M059J (cell line): ENCODE measurements around the gene AQP12A. TPM values are rescaled to one million over a fixed set of nuclear protein-coding genes. Genes with fewer than 3 reads are reported as not detected.
"Not testable (repeated sequence)": the region's sequence is repeated elsewhere in the genome, so short reads cannot be mapped to it uniquely, and the experiment has no call there.

ENCODE experiments used
- DNase-seq: peaks from one replicate; pipeline ENCODE4 v3.0.0-alpha.2; 2012; ENCODE audit warnings: low read depth
- total RNA-seq: library from RNA; depleted of rRNA; stranded (reverse); fragments of >200 nt; shearing (Covaris generic); gene quantifications from 2 replicates; pipeline ENCODE4 v1.2.3, GENCODE V29; 2014

Gene AQP12A
- total RNA-seq, 1 experiment from 2014 or later, result not detected

GRCh38 chr2:240687741-240688552 is 3.7 kb upstream of the AQP12A start:
- no peak for DNase-seq

- no peak for DNase-seq
Observed at GRCh38 chr2:240688553-240688919, 3.1 kb upstream of the AQP12A start.

- DNase-seq, result no peak
Observed at GRCh38 chr2:240689975-240690374, 1.7 kb upstream of the AQP12A start.

- not testable (repeated sequence) for DNase-seq
Observed at GRCh38 chr2:240690421-240691074, 1.1 kb upstream of the AQP12A start.

- not testable (repeated sequence) for DNase-seq
Observed at GRCh38 chr2:240691075-240691427, 615 bp upstream of the AQP12A start.

- DNase-seq, result not testable (repeated sequence)
Observed at GRCh38 chr2:240692583-240693561, 1.2 kb downstream of the AQP12A start.

GRCh38 chr2:240694304-240694703 is 2.6 kb downstream of the AQP12A start:
- not testable (repeated sequence) for DNase-seq

- DNase-seq, result not testable (repeated sequence)
Observed at GRCh38 chr2:240695593-240695992, 3.9 kb downstream of the AQP12A start.

- DNase-seq, result not testable (repeated sequence)
Observed at GRCh38 chr2:240696469-240696868, 4.8 kb downstream of the AQP12A start.

GRCh38 chr2:240698852-240699561 is 7.3 kb downstream of the AQP12A start:
- DNase-seq, result not testable (repeated sequence)

GRCh38 chr2:240699835-240700234 is 8.2 kb downstream of the AQP12A start:
- not testable (repeated sequence) for DNase-seq

- DNase-seq, result not testable (repeated sequence)
Observed at GRCh38 chr2:240700616-240701015, 8.9 kb downstream of the AQP12A start.

- DNase-seq, result no peak
Observed at GRCh38 chr2:240701091-240701735, 9.5 kb downstream of the AQP12A start.

GRCh38 chr2:240701736-240702639 is 10.3 kb downstream of the AQP12A start:
- DNase-seq, result no peak

GRCh38 chr2:240702640-240703011 is 11.0 kb downstream of the AQP12A start:
- no peak for DNase-seq

GRCh38 chr2:240703417-240704341 is 12.0 kb downstream of the AQP12A start:
- DNase-seq, result no peak

GRCh38 chr2:240704651-240705050 is 13.0 kb downstream of the AQP12A start:
- DNase-seq, result no peak

GRCh38 chr2:240705204-240705791 is 13.6 kb downstream of the AQP12A start:
- DNase-seq, result no peak
